ENCODE measurements around the gene TP53BP1. TPM values are rescaled to one million over a fixed set of nuclear protein-coding genes. Genes with fewer than 3 reads are reported as not detected.

TP53BP1 gene
- total RNA-seq, 1 experiment from 2014 or later = 54.1 TPM

- no peaks in the 10 kb centered on the region for H3K9me2 ChIP-seq (ENCODE audit: insufficient read depth)
- no peaks in the 10 kb centered on the region for H3K27me3 ChIP-seq (ENCODE audit: insufficient read depth, low read length)
- no TSS peak for BruUV-seq (replicated peaks)
- RAD21 ChIA-PET (ENCODE audit: low non-redundant PET in 1 of 2, low total read pairs in 2 of 2, uncharacterized antibody in 2 of 2, unreplicated experiment in 2 of 2) = no interaction called here
- H3K9ac ChIP-seq (ENCODE audit: low read length) = no peak overlapping the region
- H3K4me2 ChIP-seq (ENCODE audit: low read length) = no peak overlapping the region
- DNase-seq (ENCODE audit: low read depth, low spot score) (no peak), ATAC-seq (no peak)
- H3K9me3 ChIP-seq (ENCODE audit: control insufficient read depth in 1 of 2, insufficient read depth in 1 of 2, low read depth in 1 of 2, low read length in 2 of 2) = no peaks in the 10 kb centered on the region
- no peak overlapping the region for H2AFZ ChIP-seq (ENCODE audit: low read depth, low read length, poor library complexity, severe bottlenecking)
- POLR2A ChIA-PET = no interaction called here
- TF ChIP-seq MAX (IDR thresholded peaks at IDR 0.05) = no peak
- TF ChIP-seq FOSL1 (IDR thresholded peaks at IDR 0.05; ENCODE audit: low read depth) = no peak
- TF ChIP-seq TCF7L2 (IDR thresholded peaks at IDR 0.05; ENCODE audit: borderline replicate concordance, extremely low read depth, insufficient read depth, insufficient read length) = no peak
- TF ChIP-seq SIN3A (IDR thresholded peaks at IDR 0.05; ENCODE audit: low read depth) = no peak
- TF ChIP-seq ZFX (IDR thresholded peaks at IDR 0.05) = no peak
- H3K4me1 ChIP-seq (ENCODE audit: control insufficient read depth in 1 of 2, insufficient read depth in 2 of 2, low read length in 2 of 2) = peaks cover 4% of the 10 kb centered on the region in 2 experiments; a peak in 3 of 4 replicates
- peaks cover 8% of the 10 kb centered on the region for H3K79me2 ChIP-seq (ENCODE audit: insufficient read depth, low read length)
- no peak overlapping the region for H3K27ac ChIP-seq (ENCODE audit: low read depth, low read length)
- CTCF ChIA-PET = no interaction called here
- H3K4me3 ChIP-seq (replicated peaks in 1 of 2; ENCODE audit: low read depth in 1 of 2, low read length in 2 of 2) = no peak overlapping the region
- peaks cover 16 to 35% of the 10 kb centered on the region in 2 experiments for H3K36me3 ChIP-seq (ENCODE audit: control insufficient read depth in 1 of 2, insufficient read depth in 2 of 2, low read length in 2 of 2)
- no peaks in the 10 kb centered on the region for H4K20me1 ChIP-seq (ENCODE audit: insufficient read depth)
- intact Hi-C loops (cut with micrococcal nuclease) = no loop called here
Observed at GRCh38 chr15:43487271-43487895, 5.6 kb downstream of the TP53BP1 start.

- Histone ChIP-seq H3K9me3 (ENCODE audit: control insufficient read depth in 1 of 2, insufficient read depth in 1 of 2, low read depth in 1 of 2, low read length in 2 of 2) (no peaks in the 10 kb centered on the region), H3K4me3 (replicated peaks in 1 of 2; ENCODE audit: low read depth in 1 of 2, low read length in 2 of 2) (no peak overlapping the region), H3K27ac (ENCODE audit: low read depth, low read length) (no peak overlapping the region), H3K27me3 (ENCODE audit: insufficient read depth, low read length) (no peaks in the 10 kb centered on the region), H3K36me3 (ENCODE audit: control insufficient read depth in 1 of 2, insufficient read depth in 2 of 2, low read length in 2 of 2) (peaks cover 14 to 32% of the 10 kb centered on the region in 2 experiments), H3K79me2 (ENCODE audit: insufficient read depth, low read length) (no peaks in the 10 kb centered on the region; the same call in 1 of the 2 replicates), H3K9me2 (ENCODE audit: insufficient read depth) (no peaks in the 10 kb centered on the region), H3K4me2 (ENCODE audit: low read length) (no peak overlapping the region), H3K9ac (ENCODE audit: low read length) (no peak overlapping the region), H2AFZ (ENCODE audit: low read depth, low read length, poor library complexity, severe bottlenecking) (no peak overlapping the region), H3K4me1 (ENCODE audit: control insufficient read depth in 1 of 2, insufficient read depth in 2 of 2, low read length in 2 of 2) (no peaks in the 10 kb centered on the region), H4K20me1 (ENCODE audit: insufficient read depth) (no peaks in the 10 kb centered on the region)
- no TSS peak for BruUV-seq (replicated peaks)
- ChIA-PET POLR2A (no interaction called here), RAD21 (ENCODE audit: low non-redundant PET in 1 of 2, low total read pairs in 2 of 2, uncharacterized antibody in 2 of 2, unreplicated experiment in 2 of 2) (no interaction called here), CTCF (no interaction called here)
- intact Hi-C loops (cut with micrococcal nuclease) = no loop called here
- no peak for ATAC-seq
- no peak for DNase-seq (ENCODE audit: low read depth, low spot score)
- TF ChIP-seq CBX3 (IDR thresholded peaks at IDR 0.05; ENCODE audit: low read depth) = no peak
- no peak for TF ChIP-seq EGR1 (IDR thresholded peaks at IDR 0.05; ENCODE audit: low read depth)
- TF ChIP-seq TCF7L2 (IDR thresholded peaks at IDR 0.05; ENCODE audit: borderline replicate concordance, extremely low read depth, insufficient read depth, insufficient read length) = no peak
- no peak for TF ChIP-seq ATF3 (IDR thresholded peaks at IDR 0.05)
- TF ChIP-seq YY1 (IDR thresholded peaks at IDR 0.05; ENCODE audit: extremely low read depth, insufficient replicate concordance, low read depth, low read length) = no peak
- TF ChIP-seq MAX (IDR thresholded peaks at IDR 0.05) = no peak
- TF ChIP-seq CEBPB (IDR thresholded peaks at IDR 0.05; ENCODE audit: low read depth) = no peak
- TF ChIP-seq POLR2A (IDR thresholded peaks at IDR 0.05; ENCODE audit: borderline replicate concordance, extremely low read depth, insufficient read depth, insufficient read length) = no peak
- no peak for TF ChIP-seq REST (IDR thresholded peaks at IDR 0.05; ENCODE audit: low read depth)
- no peak for TF ChIP-seq EZH2 (IDR thresholded peaks at IDR 0.05)
- no peak for TF ChIP-seq POLR2AphosphoS5 (IDR thresholded peaks at IDR 0.05; ENCODE audit: low read depth, low read length)
Observed at GRCh38 chr15:43484455-43484854, 8.5 kb downstream of the TP53BP1 start.

Data from HCT116 (cell line).